A673 (cell line): Measurements from ENCODE around the gene ALB. TPM values are rescaled to one million over a fixed set of nuclear protein-coding genes. Genes with fewer than 3 reads are reported as not detected.

Experiments
- BruUV-seq: library from RNA; stranded (reverse); fragments of 400-500 nt; replicated peaks from 2 replicates; lab custom pipeline; 2021; lab: Mats Ljungman, UMichigan
- CTCF ChIA-PET: fragments of 300-600 bp; sonication (Branson Sonifier 250); formaldehyde crosslinking; loops from one replicate; lab custom pipeline; 2022; ENCODE audit warnings: antibody characterized with exemption; lab: Charles Lee
- POLR2A ChIA-PET: fragments of 300-600 bp; sonication (Branson Sonifier 250); formaldehyde crosslinking; loops from one replicate; lab custom pipeline; 2022; ENCODE audit warnings: antibody characterized with exemption; ENCODE audit not compliant: low non-redundant PET; lab: Charles Lee
- DNase-seq: peaks from one replicate; pipeline ENCODE4 v3.0.0-alpha.2; 2015; ENCODE audit warnings: low spot score
- H3K27ac ChIP-seq: fragments of 200-600 bp; sonication (generic); 2 replicates; pipeline ENCODE4 v1.5.1; 2016; ENCODE audit warnings: mixed run types, low read depth, mild to moderate bottlenecking, mixed read lengths, antibody characterized with exemption, low read length; ENCODE audit not compliant: poor library complexity, severe bottlenecking
- H3K27me3 ChIP-seq: fragments of 200-600 bp; sonication (generic); replicated peaks from 2 replicates; pipeline ENCODE4 v1.6.1; 2017; ENCODE audit warnings: mixed run types, low read depth, mild to moderate bottlenecking, mixed read lengths, antibody characterized with exemption, low read length; ENCODE audit not compliant: insufficient read depth, poor library complexity
- H3K36me3 ChIP-seq: fragments of 200-600 bp; sonication (generic); 2 replicates; pipeline ENCODE4 v1.6.1; 2016; ENCODE audit warnings: mixed run types, mild to moderate bottlenecking, mixed read lengths, antibody characterized with exemption, low read length; ENCODE audit not compliant: insufficient read depth, poor library complexity, severe bottlenecking
- H3K4me1 ChIP-seq: fragments of 200-600 bp; sonication (generic); 2 replicates; pipeline ENCODE4 v1.6.1; 2017; ENCODE audit warnings: mixed run types, mild to moderate bottlenecking, mixed read lengths, antibody characterized with exemption, low read length; ENCODE audit not compliant: insufficient read depth, poor library complexity, severe bottlenecking
- H3K4me3 ChIP-seq: fragments of 200-600 bp; sonication (generic); 2 replicates; pipeline ENCODE4 v1.5.1; 2016; ENCODE audit warnings: low read depth, mixed run types, mild to moderate bottlenecking, mixed read lengths, low read length; ENCODE audit not compliant: poor library complexity, severe bottlenecking
- H3K9me3 ChIP-seq: fragments of 200-600 bp; sonication (generic); 2 replicates; pipeline ENCODE4 v1.6.1; 2016; ENCODE audit warnings: mixed run types, low read depth, mild to moderate bottlenecking, mixed read lengths, antibody characterized with exemption, low read length; ENCODE audit not compliant: poor library complexity, severe bottlenecking
- EZH2 ChIP-seq: fragments of 200-600 bp; sonication (generic); IDR thresholded peaks from 2 replicates; pipeline ENCODE4 v1.6.1; 2017; ENCODE audit warnings: borderline replicate concordance, low read depth, mild to moderate bottlenecking, mixed read lengths, antibody characterized with exemption, low read length; ENCODE audit not compliant: poor library complexity, severe bottlenecking
- intact Hi-C: fragments of 100-400 bp; cut with micrococcal nuclease; formaldehyde crosslinking; loops from one replicate; pipeline ENCODE4 v1.10.0; 2022; ENCODE audit not compliant: unreplicated experiment
- total RNA-seq: library from RNA; stranded (reverse); gene quantifications from 2 replicates; pipeline ENCODE4 v1.2.3, GENCODE V29; 2021
- TF ChIP-seq, protein P1 (sequence below): fragments of 300-800, 200-600 bp; sonication (generic); conservative IDR thresholded peaks from 2 replicates; pipeline ENCODE4 v1.5.1; 2017; ENCODE audit warnings: low read depth, mild to moderate bottlenecking, antibody characterized with exemption, low read length, moderate library complexity, mixed read lengths

The ALB gene
- total RNA-seq, 1 experiment from 2014 or later, result not detected

DNA sequence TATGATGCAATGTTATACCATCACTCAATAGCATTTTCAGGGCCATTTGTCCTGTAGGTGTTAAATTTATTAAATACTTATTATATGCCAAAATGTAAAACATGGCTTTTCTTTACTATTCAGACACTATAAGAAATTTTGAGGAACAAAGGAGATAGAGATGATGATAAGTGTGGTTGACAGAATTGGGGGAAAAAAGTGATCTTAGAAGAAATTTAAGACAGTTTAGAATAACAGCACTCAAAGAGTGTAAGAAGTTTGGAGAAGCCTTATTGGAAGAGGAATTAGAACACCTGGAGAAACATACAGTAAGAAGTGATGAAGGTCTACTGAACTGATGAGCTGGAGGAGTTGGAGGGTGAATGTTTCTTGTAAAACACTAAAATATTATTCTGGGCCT lies 19.1 kb downstream of the ALB start:
- H3K27me3 ChIP-seq, result no peaks in the 10 kb centered on the region
- ChIA-PET POLR2A (no interaction called here), CTCF (no interaction called here)
- no peak overlapping the region for H3K27ac ChIP-seq
- no peak overlapping the region for H3K4me3 ChIP-seq
- no TSS peak for BruUV-seq
- intact Hi-C loops, result no loop called here
- H3K36me3 ChIP-seq, result no peaks in the 10 kb centered on the region
- TF ChIP-seq, protein P1, sequence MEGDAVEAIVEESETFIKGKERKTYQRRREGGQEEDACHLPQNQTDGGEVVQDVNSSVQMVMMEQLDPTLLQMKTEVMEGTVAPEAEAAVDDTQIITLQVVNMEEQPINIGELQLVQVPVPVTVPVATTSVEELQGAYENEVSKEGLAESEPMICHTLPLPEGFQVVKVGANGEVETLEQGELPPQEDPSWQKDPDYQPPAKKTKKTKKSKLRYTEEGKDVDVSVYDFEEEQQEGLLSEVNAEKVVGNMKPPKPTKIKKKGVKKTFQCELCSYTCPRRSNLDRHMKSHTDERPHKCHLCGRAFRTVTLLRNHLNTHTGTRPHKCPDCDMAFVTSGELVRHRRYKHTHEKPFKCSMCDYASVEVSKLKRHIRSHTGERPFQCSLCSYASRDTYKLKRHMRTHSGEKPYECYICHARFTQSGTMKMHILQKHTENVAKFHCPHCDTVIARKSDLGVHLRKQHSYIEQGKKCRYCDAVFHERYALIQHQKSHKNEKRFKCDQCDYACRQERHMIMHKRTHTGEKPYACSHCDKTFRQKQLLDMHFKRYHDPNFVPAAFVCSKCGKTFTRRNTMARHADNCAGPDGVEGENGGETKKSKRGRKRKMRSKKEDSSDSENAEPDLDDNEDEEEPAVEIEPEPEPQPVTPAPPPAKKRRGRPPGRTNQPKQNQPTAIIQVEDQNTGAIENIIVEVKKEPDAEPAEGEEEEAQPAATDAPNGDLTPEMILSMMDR, result no peak
- TF ChIP-seq EZH2, result no peak
- DNase-seq, result no peak
- no peaks in the 10 kb centered on the region for H3K4me1 ChIP-seq
- H3K9me3 ChIP-seq, result no peaks in the 10 kb centered on the region

GRCh38 chr4:73426666-73427065 lies 22.6 kb downstream of the ALB start:
- ChIA-PET POLR2A (no interaction called here), CTCF (no interaction called here)
- Histone ChIP-seq H3K36me3 (no peaks in the 10 kb centered on the region), H3K27ac (no peak overlapping the region), H3K4me1 (no peaks in the 10 kb centered on the region), H3K9me3 (no peaks in the 10 kb centered on the region), H3K4me3 (no peak overlapping the region), H3K27me3 (no peaks in the 10 kb centered on the region)
- TF ChIP-seq, protein P1, result no peak
- TF ChIP-seq EZH2, result no peak
- intact Hi-C loops, result no loop called here
- no TSS peak for BruUV-seq
- no peak for DNase-seq

GRCh38 chr4:73429118-73429517 lies 25.0 kb downstream of the ALB start:
- ChIA-PET POLR2A (no interaction called here), CTCF (no interaction called here)
- Histone ChIP-seq H3K4me1 (no peaks in the 10 kb centered on the region), H3K36me3 (no peaks in the 10 kb centered on the region), H3K27ac (no peak overlapping the region), H3K27me3 (no peaks in the 10 kb centered on the region), H3K9me3 (no peaks in the 10 kb centered on the region), H3K4me3 (no peak overlapping the region)
- intact Hi-C loops, result no loop called here
- no peak for DNase-seq
- TF ChIP-seq, protein P1, result no peak
- no peak for TF ChIP-seq EZH2
- no TSS peak for BruUV-seq
